Astrocyte (in vitro differentiated cells and primary cell): Measurements from ENCODE around the gene SCGB1C2.
"Not testable (repeated sequence)": the region's sequence is repeated elsewhere in the genome, so short reads cannot be mapped to it uniquely, and the experiment has no call there.

ENCODE experiments used
- EZH2 ChIP-seq: IDR thresholded peaks from 2 replicates; pipeline ENCODE4 v1.6.1; 2012; ENCODE audit warnings: mild to moderate bottlenecking, low read length, inconsistent platforms; ENCODE audit not compliant: insufficient read depth
- TF ChIP-seq, protein P1 (sequence below): IDR thresholded peaks from 2 replicates; pipeline ENCODE4 v1.5.1; 2011; ENCODE audit warnings: low read depth, mild to moderate bottlenecking, inconsistent platforms, low read length, moderate library complexity; ENCODE audit not compliant: insufficient read depth

DNA sequence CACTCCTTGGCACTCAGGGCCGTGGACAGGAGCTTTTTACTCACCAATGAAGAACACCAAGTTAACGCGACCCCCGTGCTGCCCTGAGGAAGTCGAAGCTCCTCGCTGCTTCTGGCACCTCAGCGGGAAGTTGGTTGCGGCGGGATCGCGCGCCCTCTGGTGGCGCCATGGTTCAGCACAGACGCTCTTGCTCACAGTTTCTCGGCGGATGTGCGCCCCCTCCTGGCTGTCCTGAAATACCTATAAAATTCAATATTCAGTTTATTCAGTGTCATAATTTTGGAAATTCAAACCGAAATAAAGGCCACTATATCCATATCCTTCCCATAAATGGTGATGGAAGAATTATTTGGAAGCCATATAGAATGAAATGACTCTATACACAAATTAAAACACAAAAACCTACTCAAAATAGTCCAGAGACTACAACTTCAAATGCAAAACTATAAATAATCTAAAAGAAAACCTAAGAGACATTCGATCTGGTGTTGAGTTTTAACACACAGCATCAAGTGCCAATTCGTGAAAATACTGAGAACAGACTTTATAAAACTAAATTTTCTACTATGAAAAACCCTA, 18.9 kb upstream of the SCGB1C2 start:
- TF ChIP-seq, protein P1, sequence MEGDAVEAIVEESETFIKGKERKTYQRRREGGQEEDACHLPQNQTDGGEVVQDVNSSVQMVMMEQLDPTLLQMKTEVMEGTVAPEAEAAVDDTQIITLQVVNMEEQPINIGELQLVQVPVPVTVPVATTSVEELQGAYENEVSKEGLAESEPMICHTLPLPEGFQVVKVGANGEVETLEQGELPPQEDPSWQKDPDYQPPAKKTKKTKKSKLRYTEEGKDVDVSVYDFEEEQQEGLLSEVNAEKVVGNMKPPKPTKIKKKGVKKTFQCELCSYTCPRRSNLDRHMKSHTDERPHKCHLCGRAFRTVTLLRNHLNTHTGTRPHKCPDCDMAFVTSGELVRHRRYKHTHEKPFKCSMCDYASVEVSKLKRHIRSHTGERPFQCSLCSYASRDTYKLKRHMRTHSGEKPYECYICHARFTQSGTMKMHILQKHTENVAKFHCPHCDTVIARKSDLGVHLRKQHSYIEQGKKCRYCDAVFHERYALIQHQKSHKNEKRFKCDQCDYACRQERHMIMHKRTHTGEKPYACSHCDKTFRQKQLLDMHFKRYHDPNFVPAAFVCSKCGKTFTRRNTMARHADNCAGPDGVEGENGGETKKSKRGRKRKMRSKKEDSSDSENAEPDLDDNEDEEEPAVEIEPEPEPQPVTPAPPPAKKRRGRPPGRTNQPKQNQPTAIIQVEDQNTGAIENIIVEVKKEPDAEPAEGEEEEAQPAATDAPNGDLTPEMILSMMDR: peak; percentile 60
- not testable (repeated sequence) for TF ChIP-seq EZH2
